NCI-H146 (cell line): ENCODE results near the gene RALB.
"Not testable (repeated sequence)": the region's sequence is repeated elsewhere in the genome, so short reads cannot be mapped to it uniquely, and the experiment has no call there.

Source experiments
- DNase-seq: peaks from one replicate; lab custom pipeline; 2025; lab: John Stamatoyannopoulos, UW

RALB gene

DNA sequence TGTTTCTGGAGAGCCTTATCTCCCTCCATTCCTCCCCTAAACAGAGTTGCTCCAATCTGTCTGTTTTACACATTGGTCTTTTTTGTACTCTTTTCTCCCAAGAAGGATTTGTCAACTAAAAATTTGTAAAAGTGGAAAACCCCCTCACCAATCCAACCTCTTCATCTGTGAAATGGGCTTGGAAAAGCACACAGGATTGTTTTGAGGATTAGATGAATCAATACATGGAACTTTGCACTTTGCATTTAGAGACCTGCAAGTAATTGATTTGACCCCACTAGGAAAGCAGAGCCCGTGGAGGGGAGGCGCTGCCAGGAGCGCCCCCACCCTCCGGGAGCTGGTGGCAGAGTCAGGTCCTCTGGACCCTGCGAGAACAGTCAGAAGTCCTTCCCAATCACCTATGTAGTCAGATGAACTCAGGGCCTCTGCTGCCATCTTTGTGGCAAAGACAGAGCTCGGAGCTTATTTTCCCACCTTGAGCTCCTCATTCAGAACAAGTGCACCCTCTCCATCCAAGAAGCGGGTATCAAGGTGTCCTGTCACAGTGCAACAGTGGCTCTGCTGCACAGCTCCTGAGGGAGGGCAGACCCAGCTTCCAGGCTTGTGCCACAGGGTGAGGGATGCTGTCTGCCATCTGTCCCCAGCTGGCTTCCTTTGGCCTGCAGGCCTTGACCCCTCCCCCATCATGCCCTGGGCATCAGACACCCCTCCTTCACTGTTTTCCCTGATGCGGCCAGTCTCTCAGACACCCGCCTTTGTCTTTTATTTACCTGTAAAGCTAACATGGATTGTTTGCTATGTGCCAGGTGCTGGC lies 27.7 kb upstream of the RALB start:
- DNase-seq = peak; percentile 82

- no peak for DNase-seq
Measured at GRCh38 chr2:120225549-120226065, 27.0 kb upstream of the RALB start.

- DNase-seq = no peak
Measured at GRCh38 chr2:120226316-120226715, 26.3 kb upstream of the RALB start.

DNA sequence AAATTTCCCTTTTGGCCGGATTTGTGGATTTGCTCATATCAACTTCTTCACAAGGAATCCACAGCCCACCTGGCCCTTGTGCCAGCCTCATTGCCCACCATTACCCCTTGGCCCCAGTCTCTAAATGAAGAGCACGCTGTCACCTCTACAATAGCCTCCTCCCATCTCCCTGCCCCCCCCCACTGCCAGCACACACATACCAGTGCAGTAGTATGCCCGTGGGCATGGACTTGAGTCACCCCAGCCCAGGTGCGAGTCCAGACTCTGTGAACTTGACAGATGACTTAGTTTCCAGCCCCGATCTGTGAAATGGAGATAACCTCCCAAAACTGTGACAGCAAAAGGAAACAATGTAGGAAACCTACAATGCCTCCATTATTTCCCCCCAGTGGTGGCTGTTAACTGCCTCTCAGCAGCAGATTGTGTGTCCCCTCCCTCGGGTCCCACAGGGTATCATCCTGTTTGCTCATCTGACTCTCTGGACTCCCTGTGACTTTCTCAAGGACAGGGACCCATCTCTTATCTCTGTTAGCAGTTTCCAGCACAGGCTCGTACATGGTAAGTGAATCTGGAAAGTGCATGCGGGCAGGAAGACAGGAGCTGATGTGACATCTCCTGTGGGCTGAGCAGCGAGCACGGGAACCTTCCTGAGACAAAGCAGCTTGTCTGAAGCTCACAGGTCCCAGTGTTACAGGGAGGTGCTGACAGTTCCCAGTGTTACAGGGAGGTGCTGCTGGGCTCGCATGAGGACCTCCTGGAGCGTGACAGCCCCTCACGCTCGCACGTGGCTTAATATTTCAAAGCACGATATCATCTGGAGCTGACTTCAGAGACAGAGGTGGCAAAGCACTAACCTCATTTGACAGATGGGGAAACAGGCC lies 25.3 kb upstream of the RALB start:
- no peak for DNase-seq

- DNase-seq = no peak
Measured at GRCh38 chr2:120228503-120228902, 24.1 kb upstream of the RALB start.

DNA sequence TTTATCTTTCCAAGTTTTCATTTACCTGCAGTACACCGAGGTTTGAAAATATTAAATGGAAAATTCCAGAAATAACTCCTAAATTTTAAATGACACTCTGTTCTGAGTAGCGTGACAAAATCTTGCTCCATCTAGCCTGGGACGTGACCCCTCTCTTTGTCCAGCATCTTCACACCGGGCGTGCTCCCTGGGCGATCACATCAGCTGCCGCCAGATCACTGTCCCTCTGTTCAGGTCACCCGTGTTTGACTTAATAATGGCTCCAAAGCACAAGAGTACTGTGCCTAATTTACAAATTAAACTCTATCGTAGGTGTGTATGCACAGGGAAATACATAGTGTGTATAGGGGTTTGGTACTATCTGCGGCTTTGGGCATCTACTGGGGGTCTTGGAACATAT lies 23.3 kb upstream of the RALB start:
- peak; percentile 21 for DNase-seq

DNA sequence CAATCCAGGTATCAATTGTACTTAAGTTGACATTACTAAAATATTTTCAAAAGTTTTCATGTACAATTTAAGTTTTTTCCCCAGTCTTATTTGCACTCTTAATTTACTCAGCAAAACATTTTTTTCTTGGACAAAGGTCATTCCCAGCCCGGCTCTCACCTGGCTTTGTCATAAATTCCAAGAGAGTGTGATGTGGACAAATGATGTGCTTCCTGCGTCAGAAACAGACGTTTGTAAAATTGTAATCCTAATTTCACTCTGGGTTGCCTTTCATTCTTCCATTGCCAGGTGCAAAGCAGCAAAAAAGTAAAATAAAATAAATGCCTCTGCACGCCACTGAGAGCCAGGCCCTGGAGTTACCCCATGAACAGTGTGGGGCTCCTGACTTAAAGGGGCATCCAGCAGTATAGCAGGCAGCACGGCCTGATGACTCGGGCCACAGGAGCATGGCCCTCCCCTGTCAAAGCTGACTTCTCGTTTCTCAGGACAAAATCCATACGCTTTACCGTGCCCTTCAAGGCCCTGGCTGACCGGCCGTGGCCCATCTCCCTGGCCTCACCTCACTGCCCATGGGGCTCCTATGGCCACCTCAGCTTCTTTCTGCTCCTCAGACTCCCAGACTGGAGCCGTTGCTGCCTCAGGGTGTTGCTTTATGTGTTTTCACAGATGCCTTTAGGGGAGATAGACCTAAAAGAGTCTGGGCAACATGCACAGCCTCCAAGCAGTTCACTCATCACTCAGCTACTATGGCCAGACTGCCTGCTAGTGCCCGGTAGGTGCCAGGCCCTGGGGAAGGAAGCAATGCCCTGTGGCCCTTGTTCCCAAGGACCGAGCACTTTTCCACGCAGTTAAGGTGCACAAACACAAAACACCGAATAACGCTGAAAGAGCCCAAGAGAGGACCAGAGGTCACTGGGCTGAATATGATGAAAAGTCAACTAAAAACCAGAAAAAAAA lies 21.9 kb upstream of the RALB start:
- no peak for DNase-seq

GRCh38 chr2:120231564-120231973 lies 21.1 kb upstream of the RALB start:
- DNase-seq = no peak

- DNase-seq = no peak
Measured at GRCh38 chr2:120231974-120232635, 20.5 kb upstream of the RALB start.

- DNase-seq = no peak
Measured at GRCh38 chr2:120233292-120233691, 19.4 kb upstream of the RALB start.

DNA sequence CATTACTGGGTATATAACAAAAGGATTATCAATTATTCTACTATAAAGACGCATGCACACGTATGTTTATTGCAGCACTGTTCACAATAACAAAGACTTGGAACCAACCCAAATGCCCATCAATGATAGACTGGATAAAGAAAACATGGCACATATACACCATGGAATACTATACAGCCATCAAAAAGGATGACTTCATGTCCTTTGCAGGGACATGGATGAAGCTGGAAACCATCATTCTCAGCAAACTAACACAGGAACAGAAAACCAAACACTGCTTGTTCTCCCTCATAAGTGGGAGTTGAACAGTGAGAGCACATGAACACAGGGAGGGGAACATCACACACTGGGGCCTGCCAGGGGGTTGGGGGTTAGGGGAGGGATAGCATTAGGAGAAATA lies 17.5 kb upstream of the RALB start:
- DNase-seq = not testable (repeated sequence)

DNA sequence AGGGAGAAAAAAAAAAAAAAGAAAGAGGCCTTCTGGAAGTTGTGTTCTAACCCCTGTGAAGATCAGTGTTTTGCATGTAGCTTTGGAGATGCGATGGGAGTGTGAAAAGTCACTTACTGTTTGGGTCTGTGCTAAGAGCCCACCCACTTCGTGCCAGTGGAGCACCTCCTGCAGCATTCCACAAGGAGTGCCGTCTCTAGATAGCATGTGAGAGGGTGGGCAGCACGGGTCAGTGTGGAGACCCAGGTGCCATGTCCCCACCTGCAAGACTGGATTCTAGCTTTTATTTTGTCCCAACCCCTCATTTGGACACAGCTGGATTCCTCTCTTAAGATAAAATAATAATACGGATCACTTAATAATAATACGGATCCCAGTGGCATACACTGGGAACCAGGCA lies 17.0 kb upstream of the RALB start:
- DNase-seq = no peak

- DNase-seq = no peak
Measured at GRCh38 chr2:120236316-120236715, 16.3 kb upstream of the RALB start.

DNA sequence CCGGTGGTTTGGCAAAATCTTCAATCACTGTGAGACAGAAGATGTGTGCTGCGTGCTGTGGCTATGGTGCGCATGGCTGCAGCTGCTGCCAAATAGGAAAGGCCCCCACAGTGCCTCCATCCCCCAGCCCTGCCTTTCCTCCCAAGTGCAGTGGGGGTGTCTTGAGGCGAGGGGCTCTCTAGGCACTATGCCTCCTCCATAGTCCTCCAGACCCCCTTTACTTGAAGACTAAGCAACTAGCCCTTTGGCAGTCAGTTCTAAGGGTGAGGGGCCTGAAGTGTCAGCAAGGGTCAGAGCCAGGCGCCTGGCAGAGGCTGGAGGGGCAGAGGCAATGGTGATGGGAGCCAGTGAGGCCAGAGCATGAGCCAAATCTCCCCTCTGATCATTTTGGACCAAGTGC lies 15.9 kb upstream of the RALB start:
- no peak for DNase-seq

DNA sequence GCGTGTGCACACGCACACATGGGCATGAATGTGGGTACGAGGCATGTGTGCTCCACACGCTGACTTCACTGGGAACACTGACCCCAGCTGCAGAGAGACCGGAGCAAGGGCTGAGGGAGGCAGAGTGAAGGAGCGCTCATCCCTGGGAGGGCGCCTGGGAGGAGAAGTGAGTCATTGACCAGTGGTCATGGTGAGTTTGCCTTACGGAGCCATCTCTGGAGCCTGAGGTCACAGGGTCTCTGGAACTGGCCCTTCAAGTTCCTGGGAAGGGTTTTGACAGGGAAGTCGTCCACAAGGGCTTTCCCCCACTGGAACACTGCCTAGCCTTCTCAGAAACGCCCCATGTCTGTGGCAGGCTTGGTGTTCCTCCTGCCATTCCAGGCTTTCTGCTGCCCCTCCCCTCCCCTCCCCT lies 15.2 kb upstream of the RALB start:
- DNase-seq = no peak

DNA sequence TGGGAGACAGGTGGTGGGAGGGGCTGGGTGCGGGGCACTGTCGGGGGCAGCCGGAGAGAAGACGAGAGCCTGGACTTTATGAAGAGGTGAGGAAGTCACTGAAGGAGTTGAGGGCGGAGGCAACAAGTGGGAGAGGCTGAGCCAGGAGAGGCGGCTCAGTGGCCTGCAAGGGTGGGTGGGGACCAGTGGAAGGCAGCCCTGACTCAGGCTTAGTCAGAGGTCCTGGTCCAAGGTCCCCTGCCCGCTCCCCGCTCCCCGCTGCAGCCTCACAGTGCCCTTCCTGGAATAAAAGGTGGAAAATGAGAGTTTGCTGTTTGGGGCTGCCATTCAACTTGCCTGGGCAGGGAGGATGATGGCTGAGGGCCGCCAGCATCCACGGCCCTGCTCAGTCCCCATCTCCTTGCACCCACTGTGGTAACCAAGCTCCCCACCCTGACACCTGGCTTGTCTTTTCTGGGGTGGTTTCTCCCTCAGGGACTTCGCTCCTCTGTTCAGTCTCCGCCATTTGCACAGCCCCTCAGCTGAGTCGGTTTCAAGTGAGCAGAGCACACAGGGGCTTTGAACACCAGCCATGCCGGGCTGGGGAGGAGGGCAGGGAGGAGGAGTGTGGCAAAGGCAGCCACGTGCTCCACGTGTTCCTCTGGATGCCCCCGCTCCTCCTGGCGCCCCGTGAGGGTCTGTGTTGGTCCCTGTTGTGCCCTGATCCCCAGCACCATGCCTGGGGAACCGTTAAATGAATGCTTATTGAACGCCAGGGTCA lies 13.7 kb upstream of the RALB start:
- DNase-seq = no peak

DNA sequence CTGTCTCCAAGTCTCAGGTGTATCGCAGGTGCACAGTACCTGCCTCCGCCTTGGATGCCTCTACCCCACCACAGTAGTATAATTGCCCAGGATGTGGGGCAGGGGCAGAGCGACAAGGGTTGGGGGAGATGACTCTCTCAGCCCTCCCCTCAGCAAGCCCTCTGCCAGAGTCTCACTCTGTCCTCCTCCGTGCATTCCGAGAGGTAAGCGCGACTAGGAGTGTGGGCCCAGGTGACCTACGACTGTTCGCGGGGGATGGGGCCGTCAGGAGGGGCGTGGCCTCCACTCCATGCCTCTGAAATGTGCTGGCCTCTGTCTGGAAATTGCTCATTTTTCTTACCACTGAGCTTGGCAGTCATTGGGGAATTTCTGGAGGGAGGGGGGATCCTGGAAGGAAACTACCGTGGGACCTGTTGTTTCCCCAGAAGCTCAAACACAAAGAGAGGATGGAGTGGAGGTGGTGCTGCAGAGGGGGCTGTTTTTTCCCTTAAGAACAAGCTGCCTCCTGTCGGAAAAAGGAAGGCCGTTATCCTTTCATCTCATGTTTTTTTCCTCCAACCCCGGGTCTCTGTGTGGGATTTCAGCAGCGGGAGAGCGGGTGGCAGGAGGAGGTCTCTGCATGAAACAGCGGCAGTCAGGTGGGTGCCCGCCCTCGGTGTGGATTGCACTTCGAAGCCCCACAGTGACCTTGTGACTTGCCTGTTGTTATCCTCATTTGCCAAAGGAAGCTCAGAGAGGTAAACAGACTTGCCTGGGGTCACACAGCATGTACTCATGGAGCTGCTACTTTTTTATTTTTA lies 13.0 kb upstream of the RALB start:
- DNase-seq = no peak

DNA sequence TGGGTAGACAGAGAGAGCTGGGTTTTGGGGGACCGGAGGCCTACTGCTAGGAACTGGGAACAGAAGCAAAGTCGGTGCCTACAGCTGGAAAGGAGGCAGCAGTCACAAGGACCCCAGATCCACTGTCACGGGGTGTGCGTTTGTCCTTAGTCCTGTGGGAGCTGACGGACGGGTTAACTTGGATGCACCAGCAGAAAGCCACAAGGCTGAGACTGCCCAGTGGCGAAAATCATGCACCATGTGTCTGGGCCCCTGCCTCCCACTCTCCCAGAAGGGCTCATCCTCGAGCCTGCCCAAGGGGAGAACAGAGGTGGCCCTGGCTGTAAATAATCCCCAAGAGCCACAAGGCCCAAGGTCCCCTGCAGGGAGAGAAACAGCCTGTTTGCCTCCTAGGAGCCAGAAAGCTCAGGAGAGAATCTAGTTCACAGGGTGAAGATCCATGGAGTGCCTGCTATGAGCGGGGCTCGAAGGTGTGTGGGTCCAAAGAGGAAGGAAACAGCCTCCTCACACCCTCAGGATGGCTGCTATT lies 11.7 kb upstream of the RALB start:
- no peak for DNase-seq

DNA sequence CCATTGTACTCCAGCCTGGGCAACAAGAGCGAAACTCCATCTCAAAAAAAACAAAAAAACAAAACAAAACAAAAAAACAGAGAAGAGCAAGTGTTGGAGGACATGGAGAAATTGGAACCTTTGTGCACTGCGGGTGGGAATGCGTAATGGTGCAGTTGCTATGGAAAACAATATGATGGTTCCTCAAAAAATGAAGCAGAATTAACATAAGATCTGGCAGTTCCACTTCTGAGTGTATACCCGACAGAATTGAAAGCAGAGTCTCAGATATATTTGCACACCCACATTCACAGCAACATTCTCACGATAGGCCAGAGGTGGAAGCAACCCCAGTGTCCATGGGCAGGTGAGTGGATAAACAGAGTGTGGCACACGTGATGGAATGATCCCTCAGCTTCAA lies 11.0 kb upstream of the RALB start:
- no peak for DNase-seq
